ENCODE data around the gene PTPN5.
"Not testable (repeated sequence)": the region's sequence is repeated elsewhere in the genome, so short reads cannot be mapped to it uniquely, and the experiment has no call there.

The PTPN5 gene

GRCh38 chr11:18791207-18791968, at the start of gene PTPN5:
Gene PTPN5 (minus strand): TSS chr11:18791798. CDS start chr11:18771958, 19,840 bp downstream.
- no peak for DNase-seq (ENCODE audit: low spot score)

- no peak for DNase-seq (ENCODE audit: low spot score)
Measured at GRCh38 chr11:18836417-18836816, 44.8 kb upstream of the PTPN5 start.

- DNase-seq (ENCODE audit: low spot score), result no peak
Measured at GRCh38 chr11:18834754-18835466, 43.3 kb upstream of the PTPN5 start.

- not testable (repeated sequence) for DNase-seq (ENCODE audit: low spot score)
Measured at GRCh38 chr11:18820160-18820559, 28.6 kb upstream of the PTPN5 start.

GRCh38 chr11:18804199-18804999, 12.8 kb upstream of the PTPN5 start:
- DNase-seq (ENCODE audit: low spot score), result no peak

GRCh38 chr11:18802381-18803257, 11.0 kb upstream of the PTPN5 start:
- peak; percentile 47 for DNase-seq (ENCODE audit: low spot score)

- no peak for DNase-seq (ENCODE audit: low spot score)
Measured at GRCh38 chr11:18798799-18799469, 7.3 kb upstream of the PTPN5 start.

- DNase-seq (ENCODE audit: low spot score), result no peak
Measured at GRCh38 chr11:18794956-18795355, 3.4 kb upstream of the PTPN5 start.

- DNase-seq (ENCODE audit: low spot score), result no peak
Measured at GRCh38 chr11:18792827-18793226, 1.2 kb upstream of the PTPN5 start.

- no peak for DNase-seq (ENCODE audit: low spot score)
Measured at GRCh38 chr11:18791969-18792628, 501 bp upstream of the PTPN5 start.

- DNase-seq (ENCODE audit: low spot score), result no peak
Measured at GRCh38 chr11:18790883-18791206, 753 bp downstream of the PTPN5 start.

- DNase-seq (ENCODE audit: low spot score), result peak; percentile 1
Measured at GRCh38 chr11:18789942-18790341, 1.7 kb downstream of the PTPN5 start.

- no peak for DNase-seq (ENCODE audit: low spot score)
Measured at GRCh38 chr11:18785411-18785810, 6.2 kb downstream of the PTPN5 start.

GRCh38 chr11:18780896-18781295, 10.7 kb downstream of the PTPN5 start:
- DNase-seq (ENCODE audit: low spot score), result no peak

GRCh38 chr11:18780329-18780728, 11.3 kb downstream of the PTPN5 start:
- no peak for DNase-seq (ENCODE audit: low spot score)

- no peak for DNase-seq (ENCODE audit: low spot score)
Measured at GRCh38 chr11:18778468-18778867, 13.1 kb downstream of the PTPN5 start.

GRCh38 chr11:18776324-18776723, 15.3 kb downstream of the PTPN5 start:
- no peak for DNase-seq (ENCODE audit: low spot score)

GRCh38 chr11:18775492-18776292, 15.9 kb downstream of the PTPN5 start:
- peak; percentile 28 for DNase-seq (ENCODE audit: low spot score)

GRCh38 chr11:18774801-18775200, 16.8 kb downstream of the PTPN5 start:
- DNase-seq (ENCODE audit: low spot score), result no peak

GRCh38 chr11:18773681-18774080, 17.9 kb downstream of the PTPN5 start:
- no peak for DNase-seq (ENCODE audit: low spot score)
